ENCODE data around the gene PKIG.

Gene PKIG

DNA sequence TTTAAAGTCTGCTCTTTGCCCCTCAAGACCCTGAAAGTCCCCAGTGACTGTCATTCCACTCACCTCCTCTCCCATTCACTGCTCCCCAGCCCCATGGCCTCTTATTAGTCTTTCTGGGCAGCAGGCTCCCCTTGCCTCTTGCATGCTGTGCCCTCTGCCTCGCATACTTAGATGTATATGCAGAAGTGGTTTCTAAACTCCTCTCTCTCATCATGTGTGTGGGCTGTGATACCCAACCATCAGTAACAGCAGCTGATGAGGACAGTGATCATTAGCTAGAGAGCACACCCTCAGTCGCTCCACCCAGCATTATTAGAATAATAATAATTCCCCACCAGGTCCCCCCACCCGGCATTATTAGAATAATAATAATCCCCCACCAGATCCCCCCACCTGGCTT, 14.5 kb downstream of the PKIG start:
- DNase-seq (ENCODE audit: low read depth): no peak

- no peak for DNase-seq (ENCODE audit: low read depth)
Observed at GRCh38 chr20:44597516-44597915, 15.1 kb downstream of the PKIG start.

- DNase-seq (ENCODE audit: low read depth): no peak
Observed at GRCh38 chr20:44597930-44598329, 15.6 kb downstream of the PKIG start.

- no peak for DNase-seq (ENCODE audit: low read depth)
Observed at GRCh38 chr20:44598423-44599305, 16.3 kb downstream of the PKIG start.

- DNase-seq (ENCODE audit: low read depth): no peak
Observed at GRCh38 chr20:44599715-44600114, 17.3 kb downstream of the PKIG start.

DNA sequence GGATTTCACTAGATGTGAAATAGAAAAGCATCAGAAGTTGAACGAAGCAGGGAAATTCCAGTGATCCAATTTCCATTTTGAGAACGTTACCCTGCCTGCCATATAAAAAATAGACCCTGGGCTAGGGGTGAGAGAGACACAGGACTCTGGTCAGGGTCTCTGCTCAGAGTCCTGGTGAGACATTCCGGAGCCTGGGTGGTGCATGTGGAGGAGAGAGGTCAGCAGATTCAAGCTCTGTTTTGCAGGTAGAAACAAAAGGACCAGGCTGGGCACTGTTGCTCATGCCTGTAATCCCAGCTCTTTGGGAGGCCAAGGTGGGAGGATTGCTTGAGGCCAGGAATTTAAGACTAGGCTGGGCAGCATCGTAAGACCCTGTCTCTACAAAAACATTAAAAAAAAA, 17.9 kb downstream of the PKIG start:
- no peak for DNase-seq (ENCODE audit: low read depth)

DNA sequence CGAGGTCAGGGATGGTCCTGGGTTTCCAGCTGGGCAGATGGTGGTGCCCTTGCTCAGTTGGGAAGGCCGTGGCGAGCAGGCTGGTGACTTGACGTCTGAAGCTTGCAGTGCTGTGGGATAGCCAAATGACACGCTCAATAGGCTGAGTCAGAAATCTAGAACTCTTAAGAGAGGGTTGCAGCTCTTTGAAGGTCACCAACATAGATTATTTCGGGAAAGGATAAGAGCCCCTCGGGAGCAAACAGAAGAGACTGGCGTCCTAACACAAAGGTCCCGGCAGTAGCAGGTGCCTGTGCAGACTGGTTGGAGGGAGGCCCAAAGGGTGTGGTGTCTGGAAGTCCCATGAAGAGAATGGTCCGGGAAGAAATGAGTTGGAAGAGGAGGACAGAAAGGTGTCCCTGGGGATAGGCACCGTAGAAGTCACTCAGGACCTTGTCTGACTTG, 18.4 kb downstream of the PKIG start:
- DNase-seq (ENCODE audit: low read depth): no peak

DNA sequence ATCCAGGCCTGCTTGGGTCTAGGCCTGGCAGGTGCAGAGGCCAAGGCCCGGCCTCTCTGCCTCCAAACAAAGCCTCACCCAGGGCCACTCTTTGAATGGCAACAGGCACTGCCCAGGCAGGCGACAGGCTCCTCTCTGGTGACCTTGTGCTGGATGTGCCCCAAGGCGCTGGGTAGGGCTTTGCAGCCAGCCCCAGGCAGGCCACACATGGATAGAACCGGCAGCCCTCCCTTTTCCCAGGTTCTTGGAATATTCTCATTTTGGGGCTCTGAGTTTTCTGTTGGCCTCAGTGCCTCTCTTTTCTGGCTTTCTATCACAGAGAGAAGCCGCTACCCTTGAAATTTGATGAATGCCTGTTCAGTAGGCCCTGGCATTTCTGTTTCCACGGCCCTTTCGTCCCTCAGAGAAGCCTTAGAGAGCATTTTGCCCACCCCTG, 18.9 kb downstream of the PKIG start:
- no peak for DNase-seq (ENCODE audit: low read depth)

DNA sequence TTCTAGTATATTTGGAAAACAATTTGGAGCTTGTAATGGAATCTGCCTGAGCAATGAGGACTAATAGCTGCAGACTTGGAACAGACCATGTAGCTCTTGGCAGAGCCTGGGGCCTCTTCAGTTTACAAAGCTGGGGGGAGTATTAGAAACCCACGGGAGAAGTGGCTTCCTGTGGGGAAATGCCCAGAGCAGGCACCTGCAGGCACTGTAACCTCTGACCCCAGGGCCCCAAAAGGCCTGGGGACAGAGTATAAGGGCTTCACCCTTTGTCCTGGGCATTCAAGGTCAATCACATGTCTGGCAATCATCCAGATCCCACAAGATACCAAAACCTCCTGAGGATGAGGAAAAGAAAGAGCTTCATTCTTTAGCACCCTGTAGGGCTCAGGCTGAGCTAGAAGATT, 19.4 kb downstream of the PKIG start:
- no peak for DNase-seq (ENCODE audit: low read depth)

DNA sequence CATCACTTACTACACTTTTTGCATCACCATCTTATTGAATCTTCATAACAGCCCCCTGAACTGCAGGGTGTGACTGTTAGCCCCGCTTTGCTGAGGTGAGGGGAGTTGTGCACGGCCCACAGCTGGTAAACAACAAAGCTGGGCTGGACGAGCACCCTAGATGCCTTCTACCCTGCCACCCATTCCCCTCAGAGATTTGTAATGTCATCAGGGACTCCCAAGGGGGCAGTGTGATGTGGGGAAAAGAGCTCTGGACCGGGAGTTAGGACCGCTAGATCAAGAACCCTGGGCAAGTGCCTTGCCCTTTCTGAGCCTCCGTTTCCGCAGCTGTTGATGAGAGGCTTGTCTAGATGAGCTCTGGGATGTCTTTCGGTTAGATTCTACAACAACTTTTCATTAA, 20.9 kb downstream of the PKIG start:
- no peak for DNase-seq (ENCODE audit: low read depth)

- DNase-seq (ENCODE audit: low read depth): no peak
Observed at GRCh38 chr20:44606725-44607441, 24.5 kb downstream of the PKIG start.

DNA sequence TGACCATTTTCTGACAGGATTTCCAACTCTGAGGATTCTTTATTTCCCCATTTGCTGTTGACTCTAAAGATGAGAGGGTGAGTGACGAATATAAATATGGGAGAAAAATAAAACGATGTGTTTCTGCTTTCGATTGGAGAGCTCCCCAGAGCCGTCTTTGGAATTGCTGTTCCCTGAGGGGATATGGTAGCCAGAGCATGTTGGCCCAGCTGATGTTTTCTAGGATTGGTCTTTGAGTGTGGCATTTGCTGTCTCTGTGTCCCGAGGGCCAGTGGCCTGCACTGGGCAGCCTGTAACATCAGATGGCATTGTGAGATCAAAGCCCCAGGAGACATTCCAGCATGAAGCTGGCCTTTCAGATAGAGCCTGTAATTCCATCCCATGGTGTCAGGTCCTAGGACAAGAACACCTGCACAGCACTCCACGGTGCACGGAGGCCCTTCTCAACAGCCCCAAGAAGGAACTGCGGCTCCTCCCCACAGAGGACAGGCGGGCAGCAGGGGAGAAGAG, 26.7 kb downstream of the PKIG start:
- DNase-seq (ENCODE audit: low read depth): no peak

- peak; percentile 75 for DNase-seq (ENCODE audit: low read depth)
Observed at GRCh38 chr20:44609516-44610312, 27.3 kb downstream of the PKIG start.

DNA sequence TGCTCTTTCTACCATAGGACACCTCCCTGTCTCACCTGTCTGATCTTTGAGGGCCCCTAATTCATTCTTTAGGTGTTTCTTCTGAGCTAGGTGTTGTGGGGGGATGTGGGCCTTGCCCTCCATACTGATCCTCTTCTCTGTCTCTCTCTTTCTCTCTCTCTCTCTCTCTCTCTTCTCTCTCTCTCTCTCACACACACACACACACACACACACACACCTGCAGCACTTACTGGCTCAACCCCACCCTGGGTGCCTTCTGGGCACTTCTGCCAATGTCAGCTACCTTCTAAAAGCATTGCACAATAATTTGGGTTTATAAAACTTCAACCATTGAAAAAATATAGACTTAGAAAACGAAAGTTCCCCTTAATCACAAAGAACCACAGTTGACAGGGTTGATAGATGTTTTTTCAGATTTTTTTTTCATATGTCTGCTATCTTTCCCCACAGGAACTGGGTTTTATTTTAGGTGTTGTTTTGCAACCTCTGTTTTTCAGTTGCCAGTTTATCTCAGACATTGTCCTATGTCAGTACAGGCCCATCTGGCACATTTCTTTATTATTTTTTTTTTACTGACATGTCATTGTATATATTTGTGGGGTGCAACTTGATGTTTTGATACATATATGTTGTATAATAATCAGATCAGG, 28.1 kb downstream of the PKIG start:
- no peak for DNase-seq (ENCODE audit: low read depth)

DNA sequence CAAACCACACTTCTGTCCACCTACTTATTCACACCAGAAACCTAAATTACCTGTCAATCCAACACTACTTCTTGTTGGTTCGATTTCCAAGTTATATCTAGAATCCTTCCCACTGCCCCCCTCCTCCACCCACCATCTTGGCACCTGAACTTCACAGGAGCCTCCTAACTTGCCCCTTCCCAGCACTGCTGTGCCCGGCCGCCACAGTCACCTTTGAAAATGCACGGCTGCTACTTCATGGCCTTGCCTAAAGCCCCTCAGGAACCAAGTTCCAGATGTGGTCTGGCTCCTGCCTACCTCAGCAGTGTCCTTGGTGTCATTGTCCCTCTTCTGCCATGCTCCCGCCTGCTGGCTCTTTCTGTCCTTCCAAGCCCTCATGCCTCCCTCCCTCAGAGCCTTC, 31.2 kb downstream of the PKIG start:
- DNase-seq (ENCODE audit: low read depth): no peak

DNA sequence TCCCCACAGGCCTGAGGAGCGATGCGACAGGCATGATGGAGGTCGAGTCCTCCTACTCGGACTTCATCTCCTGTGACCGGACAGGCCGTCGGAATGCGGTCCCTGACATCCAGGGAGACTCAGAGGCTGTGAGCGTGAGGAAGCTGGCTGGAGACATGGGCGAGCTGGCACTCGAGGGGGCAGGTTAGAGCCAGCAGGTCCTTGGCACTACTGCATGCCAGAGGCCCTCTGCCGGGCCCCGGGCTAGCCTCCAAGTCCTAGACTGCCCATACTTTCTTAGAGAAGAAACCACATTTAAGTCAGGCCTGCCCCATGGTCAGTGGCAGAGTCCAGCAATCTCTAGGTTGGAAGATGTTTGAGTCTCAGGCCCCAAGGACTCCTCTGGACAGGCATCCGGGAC, 32.1 kb downstream of the PKIG start:
- DNase-seq (ENCODE audit: low read depth): no peak

- DNase-seq (ENCODE audit: low read depth): no peak
Observed at GRCh38 chr20:44615169-44615791, 32.9 kb downstream of the PKIG start.

DNA sequence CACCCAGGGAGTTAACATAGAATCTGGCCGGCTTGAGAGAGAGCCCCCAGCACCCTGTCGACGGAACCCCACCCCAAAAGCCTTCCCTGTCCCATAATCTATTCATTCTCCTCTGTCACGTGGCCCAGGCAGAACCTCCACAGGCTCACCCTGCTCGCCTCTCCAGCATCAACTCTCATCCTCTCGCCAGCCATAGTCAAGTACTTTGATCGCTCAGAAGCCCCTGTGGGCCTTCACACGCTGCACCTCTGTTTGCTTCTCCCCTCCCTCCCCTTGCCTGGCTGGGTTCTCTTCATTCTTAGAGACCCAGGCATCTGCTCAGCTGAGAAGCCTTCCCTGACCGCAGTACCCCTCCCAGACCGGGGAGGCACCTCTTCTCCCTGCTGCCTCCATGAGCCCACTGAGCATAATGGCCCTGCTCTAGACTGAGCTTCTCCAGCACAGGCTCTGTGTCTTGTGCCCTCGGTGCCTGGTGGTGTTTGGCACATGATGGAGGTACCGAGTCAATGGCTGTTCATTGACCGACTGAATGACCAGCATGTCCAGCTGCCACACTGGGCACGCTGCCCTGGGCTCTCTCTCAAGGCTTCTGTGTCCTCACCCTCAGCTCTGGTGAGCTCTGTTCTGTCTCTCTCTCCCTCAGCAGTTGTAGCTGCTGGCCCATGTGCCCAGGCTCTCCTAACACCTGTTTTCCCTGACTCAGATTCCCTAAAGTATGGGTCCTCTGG, 33.7 kb downstream of the PKIG start:
- DNase-seq (ENCODE audit: low read depth): no peak

GRCh38 chr20:44616604-44616964, 34.2 kb downstream of the PKIG start:
- DNase-seq (ENCODE audit: low read depth): no peak

DNA sequence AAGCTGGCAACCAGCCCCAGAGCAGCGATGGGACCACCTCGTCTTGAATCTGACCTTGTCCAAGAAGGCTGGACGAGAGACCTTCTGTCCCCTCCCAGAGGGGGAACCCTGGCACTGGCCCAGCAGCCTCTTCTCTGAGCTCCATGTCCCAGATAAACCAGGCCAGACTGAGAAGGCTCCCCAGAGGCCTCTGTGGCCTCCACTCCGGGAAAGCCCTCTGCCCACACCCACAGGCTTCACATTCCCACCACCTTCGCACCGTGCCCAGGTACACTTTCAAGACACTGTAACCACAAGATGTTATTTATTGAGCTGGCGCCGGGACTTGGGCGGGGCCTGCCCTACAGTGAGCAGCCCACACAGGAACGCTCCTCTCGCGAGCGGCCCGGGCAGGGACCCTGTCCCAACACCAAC, 35.9 kb downstream of the PKIG start:
- no peak for DNase-seq (ENCODE audit: low read depth)

DNA sequence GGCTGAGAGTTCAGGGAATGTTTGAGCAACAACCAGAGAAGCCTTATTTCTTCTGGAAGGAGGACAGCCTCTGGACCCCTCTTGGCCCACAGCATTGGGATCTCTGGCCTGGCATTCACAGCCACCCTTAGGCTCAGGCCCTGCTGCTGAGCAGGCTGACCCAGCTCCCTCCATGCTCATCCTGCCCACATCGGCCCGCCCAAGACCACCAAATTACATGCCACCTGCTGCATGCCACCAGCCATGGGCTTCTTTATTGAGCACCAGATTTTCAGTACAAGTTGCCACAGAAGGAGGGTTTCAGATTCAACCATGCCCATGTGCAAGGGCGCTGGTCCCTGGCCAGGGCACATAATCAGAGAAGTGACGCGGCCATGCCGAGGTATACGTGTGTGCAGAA, 36.9 kb downstream of the PKIG start:
- DNase-seq (ENCODE audit: low read depth): no peak

All from activated gamma-delta T cell treated with anti-CD3 and anti-CD28 coated beads, Interleukin-2, amount 50 U/mL, for 16 hours (primary cell).